Kidney (tissue), 14 donors: ENCODE results near the gene ZNF438. TPM values are rescaled to one million over a fixed set of nuclear protein-coding genes. Genes with fewer than 3 reads are reported as not detected.

Experiments
- DNase-seq, 5 donors: peaks; one replicate each; pipeline ENCODE4 v3.0.0-alpha.2; 2013 to 2020
- FAIRE-seq: peaks from 2 replicates; lab custom pipeline; 2012; peaks lifted over from hg19 to GRCh38; lab: Jason Lieb, UNC
- H3K27ac ChIP-seq, 2 donors: one replicate each; pipeline ENCODE4 v1.7.0; 2013; ENCODE audit warnings: low read depth in 2 of 2, low read length in 2 of 2, inconsistent platforms in 1 of 2
- H3K27me3 ChIP-seq: one replicate; pipeline ENCODE4 v1.7.1; 2013; ENCODE audit warnings: low read length, inconsistent platforms; ENCODE audit not compliant: control insufficient read depth, insufficient read depth
- H3K36me3 ChIP-seq, 3 donors: one replicate each; pipeline versions ENCODE4 v1.7.0 to v1.7.1; 2013; ENCODE audit warnings: low read length in 3 of 3, control low read depth in 1 of 3, inconsistent platforms in 1 of 3; ENCODE audit not compliant: insufficient read depth in 3 of 3, control insufficient read depth in 2 of 3
- H3K4me1 ChIP-seq, 3 donors: one replicate each; pipeline versions ENCODE4 v1.7.0 to v1.7.1; 2013; ENCODE audit warnings: low read length in 3 of 3, inconsistent platforms in 1 of 3, low read depth in 1 of 3; ENCODE audit not compliant: control insufficient read depth in 2 of 3, insufficient read depth in 2 of 3
- H3K4me3 ChIP-seq, 3 donors: one replicate each; pipeline versions ENCODE4 v1.7.0 to v1.8.1; 2013; ENCODE audit warnings: low read length in 3 of 3, control low read depth in 1 of 3, inconsistent platforms in 1 of 3
- H3K9ac ChIP-seq, 3 donors: one replicate each; pipeline versions ENCODE4 v1.7.0 to v1.7.1; 2013; ENCODE audit warnings: low read length in 3 of 3, control low read depth in 1 of 3, inconsistent platforms in 1 of 3
- H3K9me3 ChIP-seq, 3 donors: one replicate each; pipeline versions ENCODE4 v1.7.0 to v1.7.1; 2013; ENCODE audit warnings: low read length in 3 of 3, control low read depth in 1 of 3, inconsistent platforms in 1 of 3; ENCODE audit not compliant: control insufficient read depth in 2 of 3, insufficient read depth in 1 of 3
- intact Hi-C: fragments of 100-400 bp; cut with DNase I; formaldehyde crosslinking; loops from one replicate; pipeline ENCODE4 v1.11.1; 2022
- polyA plus RNA-seq: library from polyadenylated mRNA; stranded (reverse); fragments of 350-450 nt; fragmentation: Illumina TruSeq; extraction: RNeasy Lipid Tissue Mini Kit (QIAGEN cat#74804); gene quantifications from one replicate; pipeline ENCODE4 v1.2.3, GENCODE V29; 2014; ENCODE audit warnings: low read depth, low replicate concordance; ENCODE audit not compliant: insufficient read depth
- total RNA-seq: library from RNA; stranded (reverse); fragmentation: NEBNext Ultra II Directional; extraction: Animal tissue kit (Norgen Biotek cat#: 25700); gene quantifications from one replicate; pipeline ENCODE4 v1.2.1, GENCODE V29; 2021
- TF ChIP-seq, protein P1 (sequence below): IDR thresholded peaks from 3 replicates; pipeline ENCODE4 v1.5.1; 2012; ENCODE audit warnings: mild to moderate bottlenecking, moderate library complexity, borderline replicate concordance; ENCODE audit not compliant: insufficient read depth; ENCODE audit errors: extremely low read depth
- donor health status: control.
- donor health status: control.
- donor health status: control.
- donor health status: control.
- donor health status: control.
- donor health status: DM: yes; HTN: yes; CAD: no.
- donor health status: Normal renal cell carcinoma (clear cell type).

The ZNF438 gene
- total and polyA plus RNA-seq, 2 donors from 2014 or later = 5.9 to 9.9 TPM

- no peak overlapping the region for H3K9ac ChIP-seq
- H3K36me3 ChIP-seq = no peaks in the 10 kb centered on the region
- FAIRE-seq (no peak), DNase-seq (no peak)
- H3K27me3 ChIP-seq = no peaks in the 10 kb centered on the region
- H3K27ac ChIP-seq = no peak overlapping the region
- intact Hi-C loops = no loop called here
- H3K4me3 ChIP-seq = no peak overlapping the region
- TF ChIP-seq, protein P1, sequence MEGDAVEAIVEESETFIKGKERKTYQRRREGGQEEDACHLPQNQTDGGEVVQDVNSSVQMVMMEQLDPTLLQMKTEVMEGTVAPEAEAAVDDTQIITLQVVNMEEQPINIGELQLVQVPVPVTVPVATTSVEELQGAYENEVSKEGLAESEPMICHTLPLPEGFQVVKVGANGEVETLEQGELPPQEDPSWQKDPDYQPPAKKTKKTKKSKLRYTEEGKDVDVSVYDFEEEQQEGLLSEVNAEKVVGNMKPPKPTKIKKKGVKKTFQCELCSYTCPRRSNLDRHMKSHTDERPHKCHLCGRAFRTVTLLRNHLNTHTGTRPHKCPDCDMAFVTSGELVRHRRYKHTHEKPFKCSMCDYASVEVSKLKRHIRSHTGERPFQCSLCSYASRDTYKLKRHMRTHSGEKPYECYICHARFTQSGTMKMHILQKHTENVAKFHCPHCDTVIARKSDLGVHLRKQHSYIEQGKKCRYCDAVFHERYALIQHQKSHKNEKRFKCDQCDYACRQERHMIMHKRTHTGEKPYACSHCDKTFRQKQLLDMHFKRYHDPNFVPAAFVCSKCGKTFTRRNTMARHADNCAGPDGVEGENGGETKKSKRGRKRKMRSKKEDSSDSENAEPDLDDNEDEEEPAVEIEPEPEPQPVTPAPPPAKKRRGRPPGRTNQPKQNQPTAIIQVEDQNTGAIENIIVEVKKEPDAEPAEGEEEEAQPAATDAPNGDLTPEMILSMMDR = no peak
- H3K9me3 ChIP-seq = no peaks in the 10 kb centered on the region
- no peaks in the 10 kb centered on the region for H3K4me1 ChIP-seq
These were observed 200.2 kb downstream of the ZNF438 start for GRCh38 chr10:30831426-30831825.

DNA sequence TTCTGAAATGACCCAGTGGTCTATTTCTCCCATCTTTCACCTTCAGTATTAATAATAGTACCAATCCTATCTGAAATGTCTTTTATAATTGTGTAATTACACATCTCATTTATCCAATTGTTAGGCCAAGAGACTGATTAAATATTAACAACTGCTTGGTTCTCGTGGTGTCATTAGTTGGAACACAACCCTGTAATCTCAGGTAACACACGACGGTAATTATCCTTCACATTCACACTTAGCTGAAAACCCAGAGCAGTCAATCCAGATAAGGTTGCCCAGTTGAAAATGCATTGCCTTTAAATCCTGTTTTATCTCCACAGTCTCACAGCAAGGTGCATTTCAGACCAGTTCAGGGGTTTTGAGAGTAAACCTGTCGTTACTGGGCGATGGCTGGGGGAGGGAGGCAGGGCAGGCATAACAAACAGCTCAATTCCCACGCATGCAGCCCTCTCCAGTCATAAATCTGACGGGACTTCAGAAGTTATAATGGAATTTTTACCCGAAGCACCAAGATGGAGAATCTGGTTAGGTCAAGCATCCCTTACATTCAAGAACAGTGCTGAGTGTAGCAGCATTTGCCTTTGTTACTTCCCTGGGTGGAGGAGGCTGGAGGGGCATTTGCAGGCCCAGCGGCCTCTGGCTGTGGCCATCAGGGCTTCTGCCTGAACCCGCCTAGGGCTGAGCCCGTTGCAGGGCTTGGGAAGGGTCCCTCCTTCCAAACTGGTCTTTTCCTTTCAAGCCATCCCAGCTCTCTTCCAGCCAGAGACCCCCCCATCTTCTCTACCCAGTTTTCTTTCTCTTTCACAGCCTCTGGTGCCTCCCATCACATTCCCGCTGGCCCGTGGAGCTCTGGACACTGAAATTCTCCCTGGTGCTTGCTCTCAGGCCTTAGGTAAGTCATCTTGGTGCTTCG is 201.1 kb downstream of the ZNF438 start:
- Histone ChIP-seq H3K36me3 (no peaks in the 10 kb centered on the region), H3K27me3 (no peaks in the 10 kb centered on the region), H3K4me3 (no peak overlapping the region), H3K27ac (no peak overlapping the region), H3K9ac (no peak overlapping the region), H3K9me3 (no peaks in the 10 kb centered on the region), H3K4me1 (no peaks in the 10 kb centered on the region)
- TF ChIP-seq, protein P1 = no peak
- intact Hi-C loops = no loop called here
- FAIRE-seq = no peak
- peak in 2 of 5 donors; percentile 59 to 63 for DNase-seq

- intact Hi-C loops = no loop called here
These were observed 201.8 kb downstream of the ZNF438 start for GRCh38 chr10:30829901-30830300.

More at GRCh38 chr10:30829901-30830300, 201.8 kb downstream of the ZNF438 start:
- no peak for DNase-seq
- TF ChIP-seq, protein P1 = no peak
- Histone ChIP-seq H3K27ac (no peak overlapping the region), H3K4me1 (no peaks in the 10 kb centered on the region), H3K9me3 (no peaks in the 10 kb centered on the region), H3K36me3 (no peaks in the 10 kb centered on the region), H3K27me3 (no peaks in the 10 kb centered on the region), H3K9ac (no peak overlapping the region), H3K4me3 (no peak overlapping the region)
- no peak for FAIRE-seq
